GM18505 (cell line): ENCODE results near the gene ZSCAN25.
"Not testable (repeated sequence)": the region's sequence is repeated elsewhere in the genome, so short reads cannot be mapped to it uniquely, and the experiment has no call there.

Source experiments
- ATAC-seq: cut with Tn5 transposase; IDR thresholded peaks from one replicate; pipeline ENCODE4 v1.9.1; 2021; ENCODE audit not compliant: unreplicated experiment
- POLR2A ChIP-seq: IDR thresholded peaks from 4 replicates; pipeline ENCODE4 v1.6.1; 2011; ENCODE audit warnings: borderline replicate concordance; ENCODE audit not compliant: insufficient read depth, insufficient read length; ENCODE audit errors: extremely low read depth

ZSCAN25 gene

DNA sequence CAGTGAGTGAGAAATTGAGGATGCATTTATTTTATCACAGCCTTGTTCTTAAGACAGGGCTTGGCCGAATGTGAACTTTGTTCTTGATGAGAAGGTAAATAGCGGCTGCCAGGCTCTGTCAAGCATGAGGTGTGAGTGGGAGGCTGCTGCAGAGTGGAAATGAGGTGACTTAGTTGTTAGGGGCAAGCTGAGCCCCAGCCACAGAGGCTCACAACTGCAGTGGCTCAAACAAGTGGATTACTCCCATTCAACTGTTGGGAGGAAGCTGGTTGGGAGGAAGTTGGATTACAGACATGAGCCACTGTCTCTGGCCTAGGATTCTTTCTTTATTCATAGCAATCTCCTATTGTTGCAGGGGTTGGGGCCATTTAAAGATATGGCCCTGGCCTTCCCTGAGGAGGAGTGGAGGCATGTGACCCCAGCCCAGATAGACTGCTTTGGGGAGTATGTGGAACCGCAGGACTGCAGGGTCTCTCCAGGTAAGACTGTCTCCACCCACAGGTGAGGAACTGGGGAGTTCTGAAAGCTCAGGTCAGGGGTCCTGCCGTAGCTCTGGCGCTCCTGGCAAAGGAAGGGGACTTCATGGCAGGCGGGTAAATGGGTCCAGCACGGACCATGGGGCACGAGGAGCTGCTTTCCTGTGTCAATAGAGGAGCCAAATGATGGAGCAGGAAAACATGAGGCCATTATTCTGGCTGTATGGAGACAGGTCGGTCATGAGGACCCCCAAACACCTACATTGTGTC lies 7.1 kb downstream of the ZSCAN25 start:
- TF ChIP-seq POLR2A: no peak
- ATAC-seq: no peak

DNA sequence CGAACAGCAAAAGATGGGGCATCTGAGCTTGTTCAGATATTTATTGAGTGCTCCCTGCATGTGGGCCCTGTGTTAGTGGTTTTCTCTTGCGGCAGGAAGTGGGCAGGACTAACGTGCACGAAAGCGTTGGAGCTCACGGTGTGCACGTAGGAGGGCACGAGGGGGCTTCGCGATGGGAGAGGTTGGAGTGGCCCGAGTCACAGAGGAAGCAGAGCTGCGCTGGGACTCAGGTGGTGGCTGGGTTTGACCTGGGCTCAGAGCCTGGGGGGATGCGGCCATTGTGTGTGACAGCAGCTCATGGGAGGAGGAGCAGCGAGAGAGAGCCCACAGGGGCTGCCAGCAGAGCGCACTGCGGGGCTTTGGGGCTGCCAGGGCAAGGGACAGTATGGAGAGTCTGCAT lies 7.7 kb downstream of the ZSCAN25 start:
- TF ChIP-seq POLR2A: no peak
- ATAC-seq: no peak

- TF ChIP-seq POLR2A: no peak
- no peak for ATAC-seq
Observed at GRCh38 chr7:99625321-99625720, 8.6 kb downstream of the ZSCAN25 start.

DNA sequence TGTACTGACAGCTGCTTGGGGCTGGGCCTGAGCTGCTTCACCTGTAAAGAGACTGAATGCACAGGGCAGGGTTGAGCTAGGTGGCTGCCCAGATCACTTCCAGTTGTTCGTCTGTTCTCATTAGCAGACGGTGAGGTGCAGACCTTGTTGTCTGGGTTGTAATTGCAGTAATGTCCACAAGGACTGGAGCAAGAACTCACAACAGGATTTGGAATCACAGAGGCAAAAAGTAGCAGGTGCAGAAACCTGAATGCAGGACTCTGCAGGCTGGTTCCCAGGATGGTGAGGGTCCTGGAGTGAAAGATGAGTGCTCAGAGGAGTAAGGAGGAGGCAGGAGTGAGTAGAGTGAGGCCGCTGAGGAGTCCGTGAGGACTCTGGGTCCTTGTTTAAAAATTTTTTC lies 9.2 kb downstream of the ZSCAN25 start:
- TF ChIP-seq POLR2A: no peak
- ATAC-seq: no peak

GRCh38 chr7:99626661-99627060 lies 9.9 kb downstream of the ZSCAN25 start:
- no peak for ATAC-seq
- TF ChIP-seq POLR2A: no peak

DNA sequence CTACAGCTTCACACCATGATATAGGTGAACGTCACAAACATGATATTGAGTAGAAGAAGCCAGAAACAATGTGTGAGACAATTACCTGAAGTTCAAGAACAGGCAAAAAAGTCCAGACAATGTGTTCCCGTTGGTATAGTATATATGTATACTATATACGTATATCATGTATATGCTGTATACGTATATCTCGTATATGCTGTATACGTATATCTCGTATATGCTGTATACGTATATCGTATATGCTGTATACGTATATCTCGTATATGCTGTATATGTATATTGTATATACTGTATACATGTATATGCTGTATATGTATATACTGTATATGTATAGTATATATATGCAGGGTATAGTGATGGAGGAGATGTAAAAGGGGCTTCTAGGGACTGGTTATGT lies 10.8 kb downstream of the ZSCAN25 start:
- no peak for TF ChIP-seq POLR2A
- no peak for ATAC-seq

- ATAC-seq: no peak
- no peak for TF ChIP-seq POLR2A
Observed at GRCh38 chr7:99628471-99629465, 12.0 kb downstream of the ZSCAN25 start.

- no peak for ATAC-seq
- no peak for TF ChIP-seq POLR2A
Observed at GRCh38 chr7:99629643-99630042, 12.9 kb downstream of the ZSCAN25 start.

GRCh38 chr7:99631295-99632109 lies 14.8 kb downstream of the ZSCAN25 start:
- no peak for TF ChIP-seq POLR2A
- no peak for ATAC-seq

DNA sequence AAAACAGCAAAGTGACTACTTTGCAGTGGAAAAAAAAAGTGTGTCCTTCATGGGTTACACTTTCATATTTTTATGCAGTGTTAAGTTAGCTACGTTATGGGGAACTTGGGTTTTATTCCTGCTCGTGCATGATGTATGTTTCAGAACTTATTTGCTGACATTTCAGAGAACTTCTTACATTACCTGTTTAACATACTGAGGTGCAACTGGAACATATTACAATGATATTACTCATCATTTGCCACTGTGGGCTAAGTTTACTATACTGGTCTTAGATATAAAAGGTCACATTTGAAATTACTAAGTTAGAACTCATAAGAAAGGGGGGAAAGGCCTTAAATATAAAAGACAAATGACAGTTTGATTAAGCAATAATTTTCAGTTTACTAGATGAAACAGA lies 20.7 kb downstream of the ZSCAN25 start:
- ATAC-seq: not testable (repeated sequence)

DNA sequence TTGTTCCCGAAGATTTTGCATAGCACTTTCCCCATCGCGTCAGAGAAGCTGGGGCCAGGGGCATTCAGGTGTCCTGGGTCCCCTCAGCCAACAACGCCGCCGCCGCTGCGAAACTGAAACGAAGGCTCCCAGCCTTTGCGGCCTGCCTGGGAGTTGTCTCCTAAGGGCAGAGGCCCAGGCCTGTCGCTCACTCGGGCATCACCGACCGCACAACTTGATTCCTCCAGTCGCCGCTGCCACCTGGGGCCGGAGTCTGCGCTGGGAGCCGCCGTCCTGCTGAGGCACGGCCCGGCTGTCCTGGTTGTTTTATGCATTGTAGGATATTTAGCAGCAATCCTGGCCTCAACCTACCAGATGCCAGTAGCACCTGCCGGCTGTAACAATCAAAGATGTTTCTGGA lies 22.0 kb downstream of the ZSCAN25 start:
- no peak for TF ChIP-seq POLR2A
- ATAC-seq: no peak

DNA sequence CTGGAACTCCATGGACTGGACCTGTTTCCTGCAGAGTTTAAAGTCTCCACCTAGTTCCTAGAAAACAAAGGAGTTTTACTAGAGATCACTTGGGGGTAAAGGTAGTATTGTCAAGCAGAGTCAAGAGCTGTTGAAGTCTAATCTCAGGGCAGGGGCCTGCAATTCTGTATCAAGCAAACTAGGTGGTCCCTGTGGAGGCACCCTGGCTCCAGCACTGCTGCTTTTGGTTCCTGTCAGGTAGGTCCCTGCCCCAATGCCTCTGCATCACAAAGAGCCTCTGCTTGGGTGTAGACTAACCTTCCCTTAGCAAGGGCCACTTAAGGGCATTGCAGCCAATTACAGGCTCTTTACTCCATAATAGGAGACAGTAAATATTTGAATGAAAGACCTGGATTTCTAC lies 22.5 kb downstream of the ZSCAN25 start:
- no peak for ATAC-seq
- TF ChIP-seq POLR2A: no peak

GRCh38 chr7:99642027-99642426 lies 25.3 kb downstream of the ZSCAN25 start:
- no peak for ATAC-seq
- TF ChIP-seq POLR2A: no peak
